GM19324 (cell line): ENCODE results near the gene CACNG6.
"Not testable (repeated sequence)": the region's sequence is repeated elsewhere in the genome, so short reads cannot be mapped to it uniquely, and the experiment has no call there.

Source experiments
- ATAC-seq: cut with Tn5 transposase; IDR thresholded peaks from one replicate; pipeline ENCODE4 v1.9.1; 2021; ENCODE audit warnings: mild to moderate bottlenecking, moderate library complexity; ENCODE audit not compliant: unreplicated experiment, low FRiP score

Gene CACNG6

DNA sequence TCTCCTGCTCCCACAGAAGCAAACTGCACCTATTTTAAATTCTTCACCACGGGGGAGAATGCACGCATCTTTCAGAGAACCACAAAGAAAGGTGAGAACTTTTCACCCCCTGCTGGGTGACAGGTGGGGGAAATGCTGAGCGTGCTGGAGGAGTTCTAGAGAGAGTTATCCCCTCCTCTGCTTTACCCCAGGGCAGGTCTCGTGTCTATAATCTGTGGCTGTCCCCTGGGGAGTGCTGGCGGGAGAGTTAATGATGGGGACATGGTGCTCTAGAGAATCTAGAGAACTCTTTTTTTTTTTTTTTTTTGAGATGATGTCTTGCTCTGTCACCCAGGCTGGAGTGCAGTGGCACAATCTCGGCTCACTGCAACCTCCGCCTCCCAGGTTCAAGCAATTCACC is 6.8 kb downstream of the CACNG6 start:
- no peak for ATAC-seq

DNA sequence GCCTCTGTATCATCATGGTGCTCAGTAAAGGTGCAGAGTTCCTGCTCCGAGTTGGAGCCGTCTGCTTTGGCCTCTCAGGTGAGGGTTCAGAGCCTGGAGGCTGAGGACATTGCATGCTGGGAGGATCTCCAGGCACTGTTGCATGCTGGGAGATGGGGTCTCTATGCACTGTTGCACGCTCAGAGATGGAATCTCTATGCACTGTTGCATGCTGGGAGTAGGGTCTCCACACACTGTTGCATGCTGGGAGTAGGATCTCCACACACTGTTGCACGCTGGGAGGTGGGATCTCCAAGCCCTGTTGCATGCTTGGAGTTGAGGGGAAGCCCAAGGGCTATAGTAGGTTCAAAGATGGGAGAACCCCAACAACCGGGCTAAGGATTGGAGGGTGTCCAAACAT is 8.3 kb downstream of the CACNG6 start:
- no peak for ATAC-seq

DNA sequence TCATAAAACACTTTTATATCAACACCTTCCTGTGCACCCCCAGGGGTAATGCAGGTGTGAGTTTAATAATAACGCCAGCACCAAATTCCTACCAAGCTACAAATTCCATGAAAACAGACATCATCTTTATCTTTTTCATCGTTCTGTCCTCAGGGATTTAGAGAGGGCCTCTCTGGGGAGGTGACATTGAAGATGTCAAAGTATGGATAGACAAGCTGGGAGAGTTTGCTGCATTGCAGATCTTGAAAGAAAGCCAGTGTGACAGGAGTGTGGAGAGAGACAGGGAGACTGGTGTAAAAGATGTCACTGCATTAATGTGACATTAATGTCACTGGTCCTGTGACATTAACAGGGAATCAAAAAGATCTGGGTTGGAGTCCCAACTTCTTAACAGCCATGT is 10.1 kb downstream of the CACNG6 start:
- ATAC-seq = no peak

DNA sequence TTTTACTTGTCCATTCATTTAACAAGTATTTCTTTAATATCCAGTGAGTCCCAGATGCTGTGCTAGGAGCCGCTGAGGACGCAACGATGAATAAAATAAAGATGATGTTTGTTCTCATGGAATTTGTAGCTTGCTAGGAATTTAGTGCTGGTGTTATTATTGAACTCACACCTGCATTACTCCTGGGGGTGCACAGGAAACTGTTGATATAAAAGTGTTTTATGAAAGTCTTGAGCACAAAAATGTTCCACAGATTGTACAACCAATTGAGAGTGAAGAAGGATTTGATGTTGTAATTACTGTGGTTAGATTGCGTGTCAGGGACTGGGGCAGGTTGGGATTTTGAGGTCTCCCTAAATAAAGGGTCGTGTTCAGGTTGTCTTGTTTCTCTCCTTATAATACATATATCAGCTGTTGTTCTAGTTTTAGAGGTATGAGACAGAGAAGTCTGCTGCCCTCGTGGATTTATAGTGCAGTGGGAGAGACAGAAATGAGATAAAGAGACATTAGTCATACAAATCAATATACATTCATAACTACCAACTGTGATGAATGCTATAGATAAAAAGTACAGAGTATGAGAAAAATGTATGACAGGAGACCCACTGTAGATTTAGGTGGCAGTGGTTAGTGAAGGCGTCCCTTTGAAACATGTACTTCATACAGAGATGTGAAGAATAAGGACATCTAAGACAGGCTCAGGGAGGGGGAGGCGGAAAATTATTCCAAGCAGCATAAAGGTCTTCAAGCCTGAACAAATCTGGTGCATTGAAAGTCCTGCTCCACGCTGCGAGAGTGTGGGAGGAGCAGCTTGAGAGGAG is 11.3 kb downstream of the CACNG6 start:
- no peak for ATAC-seq

DNA sequence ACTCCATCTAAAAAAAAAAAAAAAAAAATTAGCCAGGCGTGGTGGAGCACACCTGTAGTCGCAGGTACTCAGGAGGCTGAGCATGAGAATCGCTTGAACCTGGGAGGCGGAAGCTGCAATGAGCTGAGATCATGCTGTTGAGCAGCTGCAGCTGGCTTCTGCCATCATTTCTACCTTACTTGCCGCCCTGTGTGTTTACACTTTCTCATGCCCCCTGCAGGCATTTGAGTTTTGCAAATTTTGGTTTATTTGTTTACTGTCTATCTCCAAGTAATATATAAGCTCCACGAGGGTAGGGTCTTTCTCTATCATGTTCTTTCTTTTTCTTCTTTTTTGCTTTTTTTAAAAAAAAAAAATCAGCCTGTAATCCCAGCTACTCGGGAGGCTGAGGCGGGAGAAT is 18.0 kb downstream of the CACNG6 start:
- ATAC-seq = no peak

DNA sequence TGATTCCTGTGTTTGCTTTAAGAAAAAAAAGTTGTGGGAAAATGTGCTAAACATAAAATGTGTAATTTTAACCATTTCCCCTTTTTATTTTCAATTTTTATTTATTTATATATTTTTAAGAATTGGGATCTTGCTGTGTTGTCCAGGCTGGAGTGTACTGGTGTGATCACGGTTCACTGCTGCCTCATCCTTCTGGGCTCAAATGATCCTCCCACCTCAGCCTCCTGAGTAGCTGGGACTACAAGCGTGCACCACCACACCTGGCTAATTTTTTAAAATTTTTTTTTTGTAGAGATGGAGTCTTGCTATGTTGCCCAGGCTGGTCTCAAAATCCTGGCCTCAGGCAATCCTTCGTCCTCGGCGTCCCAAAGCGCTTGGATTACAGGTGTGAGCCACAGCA is 19.0 kb downstream of the CACNG6 start:
- no peak for ATAC-seq

DNA sequence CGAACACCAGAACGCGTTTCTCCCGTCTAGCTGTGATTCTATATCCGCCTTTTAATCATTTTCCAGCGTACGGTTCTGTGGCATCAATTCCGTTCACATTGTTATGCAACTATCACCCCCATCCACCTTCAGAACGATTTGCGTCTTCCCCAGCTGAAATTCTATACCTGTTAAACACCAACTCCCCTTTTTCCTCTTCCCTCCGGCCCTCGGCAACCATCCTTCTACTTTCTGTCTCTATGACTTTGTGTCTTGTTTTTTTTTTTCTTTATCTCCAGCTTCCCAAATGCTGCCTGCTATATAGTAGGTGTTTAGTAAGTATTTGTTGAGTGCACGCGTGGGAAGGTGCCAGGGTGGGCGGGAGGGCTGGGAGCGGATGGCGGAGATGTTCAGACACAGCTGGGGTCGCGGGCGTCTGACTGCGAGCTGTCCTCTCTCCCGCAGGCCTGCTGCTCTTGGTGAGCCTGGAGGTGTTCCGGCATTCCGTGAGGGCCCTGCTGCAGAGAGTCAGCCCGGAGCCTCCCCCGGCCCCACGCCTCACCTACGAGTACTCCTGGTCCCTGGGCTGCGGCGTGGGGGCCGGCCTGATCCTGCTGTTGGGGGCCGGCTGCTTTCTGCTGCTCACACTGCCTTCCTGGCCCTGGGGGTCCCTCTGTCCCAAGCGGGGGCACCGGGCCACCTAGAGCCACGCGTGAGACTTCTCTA is 20.2 kb downstream of the CACNG6 start:
- no peak for ATAC-seq

DNA sequence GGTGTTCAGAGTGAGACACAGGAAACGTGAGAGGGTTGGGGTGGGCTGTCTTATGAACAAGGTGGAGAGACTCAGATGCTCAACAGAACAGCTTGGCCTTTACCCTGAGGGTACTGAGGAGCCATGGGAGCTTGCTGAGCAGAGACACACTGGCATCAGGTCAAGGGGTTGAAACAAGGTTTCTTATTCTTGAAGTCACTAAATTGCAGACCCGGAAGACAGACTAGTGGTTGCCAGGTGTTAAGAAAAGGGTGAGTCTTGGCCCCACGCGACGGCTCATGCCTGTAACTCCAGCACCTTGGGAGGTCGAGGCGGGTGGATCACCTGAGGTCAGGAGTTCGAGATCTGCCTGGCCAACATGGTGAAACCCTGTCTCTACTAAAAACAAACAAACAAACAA is 22.4 kb downstream of the CACNG6 start:
- ATAC-seq = no peak

DNA sequence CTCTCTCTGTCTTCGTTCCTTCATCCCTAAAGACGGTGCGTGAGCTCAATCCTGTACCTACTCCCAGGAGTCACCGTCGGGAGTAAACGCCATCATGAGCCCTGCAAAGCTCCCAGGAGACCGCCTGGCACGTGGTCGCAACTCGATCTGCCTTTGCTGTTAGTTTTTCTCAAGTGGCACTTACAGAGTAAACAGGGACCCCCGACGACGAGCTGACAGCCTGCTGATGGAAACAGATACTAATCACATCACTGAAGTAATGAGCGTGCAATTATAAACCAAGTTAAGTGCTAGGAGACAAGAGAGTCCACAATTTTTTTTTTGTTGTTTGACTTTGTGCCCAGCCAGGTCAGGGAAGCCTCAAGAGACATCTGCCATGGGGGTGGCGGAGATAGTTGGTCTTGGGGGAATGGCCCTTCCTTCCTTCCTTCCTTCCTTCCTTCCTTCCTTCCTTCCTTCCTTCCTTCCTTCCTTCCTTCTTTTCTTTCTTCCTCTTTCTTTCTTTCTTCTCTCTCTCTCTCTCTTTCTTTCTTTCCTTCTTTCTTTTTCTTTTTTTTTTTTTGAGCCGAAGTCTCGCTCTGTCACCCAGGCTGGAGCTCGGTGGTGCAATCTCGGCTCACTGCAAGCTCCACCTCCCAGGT is 23.6 kb downstream of the CACNG6 start:
- no peak for ATAC-seq

DNA sequence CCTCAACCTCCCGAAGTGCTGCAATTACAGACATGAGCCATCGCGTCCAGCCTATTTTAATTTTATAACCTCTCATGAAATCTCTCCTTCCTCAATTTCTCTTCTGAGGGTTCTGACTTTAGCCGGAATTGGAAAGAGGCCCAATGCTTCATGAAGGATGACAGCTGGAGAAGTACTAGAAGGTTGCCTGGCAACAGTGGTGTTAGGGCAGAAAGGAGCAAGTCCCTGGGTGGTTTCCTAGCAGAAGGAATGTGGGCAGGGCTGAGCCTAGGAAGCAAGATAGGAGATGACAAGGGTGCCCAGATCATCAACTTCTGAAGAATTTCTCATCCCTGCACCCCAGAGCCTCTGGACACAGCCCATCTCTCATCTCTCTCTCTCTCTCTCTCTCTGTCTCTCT is 25.8 kb downstream of the CACNG6 start:
- ATAC-seq = no peak

DNA sequence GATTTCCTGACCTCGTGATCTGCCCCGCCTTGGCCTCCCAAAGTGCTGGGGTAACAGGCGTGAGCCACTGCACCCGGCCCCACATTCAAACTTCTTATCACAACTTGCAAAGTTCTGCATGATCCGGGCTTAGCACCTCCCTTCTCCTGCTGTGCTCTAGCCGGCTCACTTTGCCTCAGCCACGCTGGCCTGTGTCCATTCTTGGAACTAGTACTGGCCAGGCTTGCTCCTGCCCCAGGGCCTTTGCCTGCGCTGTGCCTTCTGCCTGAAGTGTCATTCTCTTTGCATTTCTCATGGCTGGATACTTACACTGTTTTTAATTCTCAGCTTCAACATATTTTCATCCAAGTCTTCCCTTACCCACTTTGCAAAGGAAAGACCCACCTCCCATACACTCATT is 29.9 kb downstream of the CACNG6 start:
- no peak for ATAC-seq

DNA sequence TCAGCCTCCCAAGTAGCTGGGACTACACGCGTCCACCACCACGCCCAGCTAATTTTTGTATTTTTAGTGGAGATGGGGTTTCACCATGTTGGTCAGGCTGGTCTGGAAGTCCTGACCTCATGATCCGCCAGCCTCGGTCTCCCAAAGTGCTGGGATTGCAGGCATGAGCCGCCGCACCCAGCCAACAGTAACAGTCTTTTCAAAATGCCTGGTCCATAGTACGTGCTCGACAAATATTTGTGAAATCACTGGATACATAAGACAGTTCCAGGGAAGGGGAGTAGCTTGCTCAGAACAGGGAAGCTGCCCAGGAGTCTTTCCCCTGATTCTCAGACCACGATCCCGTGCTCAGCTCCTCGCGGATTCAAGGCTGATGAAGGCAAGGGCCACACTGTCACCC is 30.5 kb downstream of the CACNG6 start:
- no peak for ATAC-seq

DNA sequence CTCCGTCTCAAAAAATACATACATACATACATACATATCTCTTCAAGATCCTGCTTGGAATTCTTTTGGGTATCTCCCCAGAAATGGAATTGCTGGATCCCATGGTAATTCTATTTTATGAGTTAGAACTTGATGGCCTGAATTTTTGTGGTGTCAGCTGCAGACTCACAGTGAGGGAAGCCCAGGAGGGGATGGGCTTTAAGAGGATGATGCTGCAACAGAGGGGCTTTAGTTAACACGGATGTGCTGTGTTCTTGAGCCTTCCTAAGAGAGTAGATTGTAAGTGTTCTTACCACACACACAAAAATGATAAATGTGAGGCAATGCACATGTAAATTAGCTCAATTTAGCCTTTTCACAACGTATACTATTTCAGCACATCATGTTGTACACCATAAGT is 31.8 kb downstream of the CACNG6 start:
- ATAC-seq = no peak

DNA sequence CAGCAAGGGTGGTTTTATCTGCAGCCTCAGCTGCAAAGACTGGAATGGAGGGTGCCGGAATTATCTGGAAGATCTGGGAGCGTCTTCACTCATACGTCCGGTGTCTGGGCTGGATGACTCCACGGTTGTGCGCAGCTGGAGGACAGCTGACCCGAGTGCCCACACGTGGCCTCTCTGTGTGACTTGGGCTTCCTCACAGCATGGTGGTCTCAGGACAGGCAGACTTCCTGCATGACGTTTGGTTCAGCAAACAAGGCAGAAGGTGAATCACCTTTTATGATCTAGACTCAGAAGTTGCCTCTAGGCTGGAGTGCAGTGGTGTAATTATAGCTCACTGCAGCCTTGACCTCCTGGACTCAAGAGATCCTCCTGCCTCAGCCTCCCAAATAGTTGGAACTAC is 33.2 kb downstream of the CACNG6 start:
- ATAC-seq = no peak

DNA sequence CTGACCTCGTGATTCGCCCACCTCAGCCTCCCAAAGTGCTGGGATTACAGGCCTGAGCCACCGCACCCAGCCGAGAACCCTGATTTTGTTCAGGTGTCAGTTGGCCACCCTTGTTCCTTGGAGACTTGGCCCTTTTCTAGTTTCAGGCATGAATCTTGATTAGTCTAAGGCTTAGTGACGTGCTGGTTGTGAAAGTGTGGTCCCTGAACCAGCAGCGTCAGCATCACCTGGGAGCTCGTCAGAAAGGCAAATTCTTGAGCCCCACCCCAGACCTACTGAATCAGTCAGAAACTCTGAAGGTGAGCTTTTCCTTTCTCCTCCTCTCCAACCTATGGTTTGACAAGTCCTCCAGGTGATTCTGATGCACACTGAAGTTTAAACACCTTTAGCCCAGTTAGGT is 35.2 kb downstream of the CACNG6 start:
- no peak for ATAC-seq

DNA sequence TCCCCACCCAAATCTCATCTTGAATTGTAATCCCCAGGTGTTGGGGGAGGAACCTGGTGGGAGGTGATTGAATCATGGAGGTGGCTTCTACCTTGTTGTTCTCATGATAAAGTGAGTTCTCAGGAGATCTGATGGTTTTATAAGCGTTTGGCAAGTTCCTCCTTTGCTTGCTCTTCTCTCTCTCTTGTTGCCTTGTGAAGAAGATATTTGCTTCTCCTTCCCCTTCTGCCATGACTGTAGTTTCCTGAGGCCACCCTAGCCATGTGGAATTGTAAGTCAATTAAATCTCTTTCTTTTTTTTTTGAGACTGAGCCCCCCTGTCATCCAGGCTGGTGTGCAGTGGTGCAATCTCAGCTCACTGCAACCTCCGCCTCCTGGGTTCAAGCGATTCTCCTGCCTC is 37.9 kb downstream of the CACNG6 start:
- ATAC-seq = no peak

DNA sequence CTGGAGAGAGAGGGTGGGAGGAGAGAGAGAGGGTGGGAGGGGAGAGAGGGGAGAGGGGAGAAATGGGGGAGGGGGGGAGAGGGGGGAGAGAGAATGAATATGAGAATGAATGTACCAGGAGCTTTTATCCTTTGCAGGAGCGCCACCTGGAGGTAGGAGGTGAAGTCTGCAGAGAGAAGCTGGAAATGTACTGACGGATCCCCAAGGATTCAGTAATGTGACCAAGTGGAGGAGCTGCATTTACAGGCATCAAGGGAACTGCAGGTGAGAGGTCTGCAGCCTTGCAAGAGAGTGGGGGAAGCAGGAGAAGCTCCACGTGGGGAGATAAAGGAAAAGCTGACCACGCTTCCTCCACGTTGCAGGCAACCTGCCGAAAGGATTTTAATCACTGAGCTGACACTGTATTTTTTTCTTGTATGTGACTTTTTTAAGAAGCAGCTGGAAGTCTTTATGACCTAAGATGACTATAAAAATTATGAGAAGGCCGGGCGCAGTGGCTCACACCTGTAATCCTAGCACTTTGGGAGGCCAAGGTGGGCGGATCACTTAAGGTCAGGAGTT is 38.6 kb downstream of the CACNG6 start:
- no peak for ATAC-seq

DNA sequence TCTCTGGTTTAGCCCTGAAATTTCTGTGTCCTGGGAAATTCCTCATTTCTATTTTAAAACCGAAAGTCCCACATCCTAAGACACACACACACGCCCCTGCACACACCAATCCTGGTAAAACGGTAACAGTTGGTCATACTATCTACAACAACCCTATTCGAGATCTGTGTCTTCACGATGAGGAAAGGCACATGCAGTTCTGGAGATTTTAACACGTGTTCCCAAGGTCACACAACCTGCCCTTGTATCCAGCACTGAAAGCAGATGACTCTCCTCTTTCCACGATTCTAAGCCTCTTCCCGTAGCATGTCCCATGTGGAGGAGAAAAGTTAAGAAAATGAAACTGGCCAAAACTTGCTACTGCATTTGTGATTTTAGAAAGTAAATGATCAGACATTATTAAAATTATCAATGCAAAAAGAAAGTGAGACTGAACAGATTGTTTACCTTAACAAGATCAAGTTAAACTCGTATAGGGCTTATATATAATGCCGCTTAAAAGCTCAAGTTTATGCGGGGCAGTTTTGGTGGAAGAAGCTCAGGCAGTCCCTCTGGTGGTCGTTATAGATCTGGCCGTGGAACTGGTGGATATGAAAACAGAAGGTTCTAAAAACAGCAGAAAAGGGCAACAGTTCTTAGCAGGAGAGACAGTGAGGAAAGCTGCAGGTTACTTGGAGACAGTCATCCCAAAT is 39.6 kb downstream of the CACNG6 start:
- no peak for ATAC-seq

DNA sequence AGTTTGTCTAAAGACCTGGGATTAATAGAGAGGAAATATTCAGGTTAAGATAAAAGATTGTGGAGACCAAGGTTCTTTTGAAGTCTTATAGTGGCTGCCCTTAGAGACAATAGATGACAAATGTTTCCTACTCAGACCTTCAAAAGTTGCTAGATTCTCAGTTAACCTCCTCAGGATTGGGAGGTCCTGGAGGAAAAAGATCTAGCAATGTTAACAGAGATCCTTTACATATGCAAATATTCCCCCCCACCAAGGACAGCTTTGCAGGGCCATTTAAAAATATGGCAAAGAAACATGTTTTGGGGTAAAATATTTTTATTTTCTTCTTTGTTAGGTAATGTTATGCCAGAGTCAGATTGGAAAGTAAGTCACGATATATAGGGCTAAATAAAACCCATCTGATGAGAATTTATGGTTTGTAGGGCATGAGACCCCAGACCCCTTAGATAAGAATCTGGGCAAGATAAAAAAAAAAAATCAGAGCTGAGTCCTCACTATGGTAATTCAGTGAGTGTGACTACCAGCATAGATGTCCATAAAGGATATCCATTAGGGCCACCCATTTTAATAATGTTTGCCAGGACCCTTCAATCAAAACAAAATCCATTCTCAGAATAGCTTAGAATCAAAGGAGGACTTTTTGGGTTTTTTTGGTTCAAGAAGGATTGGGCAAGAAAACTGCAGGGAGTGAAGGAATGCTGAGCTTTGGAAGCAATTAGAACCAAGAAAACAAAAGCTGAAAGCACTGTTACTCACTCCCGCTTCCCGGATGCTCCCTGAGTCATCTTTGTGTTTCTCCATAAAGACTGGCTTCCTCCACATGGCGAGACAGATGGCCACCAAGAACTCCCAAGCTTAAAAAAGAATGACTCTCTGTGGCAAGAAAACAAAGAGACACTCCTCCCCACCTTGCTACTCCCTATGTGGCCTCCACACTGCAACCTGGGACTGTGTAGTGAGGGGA is 44.1 kb downstream of the CACNG6 start:
- ATAC-seq = no peak

DNA sequence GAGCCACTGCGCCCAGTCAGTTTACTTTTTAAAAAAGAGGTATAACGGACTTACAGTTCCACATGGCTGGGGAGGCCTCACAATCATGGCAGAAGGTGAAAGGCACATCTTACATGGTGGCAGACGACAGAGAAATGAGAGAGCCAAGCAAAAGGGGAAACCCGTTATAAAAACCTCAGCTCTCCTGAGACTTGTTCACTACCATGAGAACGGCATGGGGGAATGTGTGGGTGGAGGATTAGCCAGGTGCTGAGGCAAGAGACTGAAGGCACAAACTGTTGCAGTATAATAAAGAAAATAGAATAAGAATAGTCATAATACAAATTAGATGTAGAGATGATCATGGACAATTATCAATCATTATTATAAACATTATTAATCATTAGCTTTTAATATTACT is 45.1 kb downstream of the CACNG6 start:
- ATAC-seq = not testable (repeated sequence)
